Spinal cord (tissue), 10 donors: Measurements from ENCODE around the gene USP48. TPM values are rescaled to one million over a fixed set of nuclear protein-coding genes. Genes with fewer than 3 reads are reported as not detected.
A peak's percentile ranks its signal among the peaks of the same experiment; 100 is the strongest.

Experiments used
- DNase-seq, 6 donors: peaks; one replicate each; pipeline versions ENCODE4 v3.0.0 to v3.0.0-alpha.2; 2013 to 2015; ENCODE audit warnings: low spot score in 6 of 6, low read depth in 4 of 6
- H3K27ac ChIP-seq: one replicate; pipeline ENCODE4 v1.5.1; 2013; ENCODE audit warnings: low read depth, low read length, control low read depth
- H3K27me3 ChIP-seq: one replicate; pipeline ENCODE4 v1.6.1; 2013; ENCODE audit warnings: low read length; ENCODE audit not compliant: control insufficient read depth, insufficient read depth
- H3K36me3 ChIP-seq: one replicate; pipeline ENCODE4 v1.6.1; 2013; ENCODE audit warnings: low read length; ENCODE audit not compliant: control insufficient read depth, insufficient read depth
- H3K4me1 ChIP-seq: one replicate; pipeline ENCODE4 v1.6.1; 2013; ENCODE audit warnings: low read length; ENCODE audit not compliant: control insufficient read depth, insufficient read depth
- H3K4me3 ChIP-seq: one replicate; pipeline ENCODE4 v1.5.1; 2013; ENCODE audit warnings: low read depth, low read length, control low read depth
- H3K9me3 ChIP-seq: one replicate; pipeline ENCODE4 v1.6.1; 2013; ENCODE audit warnings: low read length; ENCODE audit not compliant: control insufficient read depth, insufficient read depth
- WGBS: methylation state at CpG from one replicate; pipeline ENCODE4 v1.1.5; 2013; ENCODE audit warnings: missing lambda C conversion rate; ENCODE audit not compliant: insufficient coverage; 5-methylcytosine and 5-hydroxymethylcytosine counted together
- polyA plus RNA-seq, 2 donors: library from polyadenylated mRNA; unstranded; fragments of 120-200 nt; gene quantifications; one replicate each; pipeline ENCODE4 v1.2.1, GENCODE V29; 2013; ENCODE audit not compliant: insufficient read length in 2 of 2
- total RNA-seq, 2 donors: library from RNA; depleted of rRNA in 1 of 2; stranded (reverse); fragments of 120-200 nt in 1 of 2; fragments of >200 nt in 1 of 2; gene quantifications; one replicate each; pipeline versions ENCODE4 v1.2.3 to v1.2.4, GENCODE V29; 2013 to 2014
- donor health status: healthy.

USP48 gene
- total and polyA plus RNA-seq, 4 donors = 41.0 to 76.3 (median 61.9) TPM

GRCh38 chr1:21706151-21706835 is 76.7 kb downstream of the USP48 start:
- 4% methylated on average over 2 of the region's 8 CpGs for WGBS
- peak in 2 of 6 donors; percentile 7 to 18 for DNase-seq
- no peak overlapping the region for H3K4me3 ChIP-seq
- H3K36me3 ChIP-seq = peaks cover 12% of the 10 kb centered on the region
- no peaks in the 10 kb centered on the region for H3K27me3 ChIP-seq
- no peaks in the 10 kb centered on the region for H3K4me1 ChIP-seq
- no peak overlapping the region for H3K27ac ChIP-seq
- H3K9me3 ChIP-seq = no peaks in the 10 kb centered on the region

GRCh38 chr1:21705303-21705980 is 77.5 kb downstream of the USP48 start:
- Histone ChIP-seq H3K4me1 (no peaks in the 10 kb centered on the region), H3K9me3 (no peaks in the 10 kb centered on the region), H3K27ac (peak overlapping the region; percentile 81), H3K36me3 (peaks cover 20% of the 10 kb centered on the region), H3K4me3 (no peak overlapping the region), H3K27me3 (no peaks in the 10 kb centered on the region)
- DNase-seq = peak in 2 of 6 donors; percentile 10 to 31
- WGBS = 40% methylated on average over 1 of the region's 4 CpGs

GRCh38 chr1:21704145-21704544 is 78.8 kb downstream of the USP48 start:
- Histone ChIP-seq H3K27ac (peak overlapping the region; percentile 81), H3K4me3 (no peak overlapping the region), H3K27me3 (no peaks in the 10 kb centered on the region), H3K9me3 (no peaks in the 10 kb centered on the region), H3K36me3 (peaks cover 21% of the 10 kb centered on the region), H3K4me1 (no peaks in the 10 kb centered on the region)
- WGBS = no CpG with 5 or more reads among the region's 5 CpGs
- DNase-seq = no peak

- no peak overlapping the region for H3K4me3 ChIP-seq
Measured at GRCh38 chr1:21703318-21703963, 79.5 kb downstream of the USP48 start.

GRCh38 chr1:21702780-21703179 is 80.2 kb downstream of the USP48 start:
- 96% methylated on average over 3 of the region's 4 CpGs for WGBS
- no peaks in the 10 kb centered on the region for H3K27me3 ChIP-seq
- peaks cover 20% of the 10 kb centered on the region for H3K36me3 ChIP-seq
- H3K4me3 ChIP-seq = no peak overlapping the region
- no peak for DNase-seq
- no peak overlapping the region for H3K27ac ChIP-seq
- no peaks in the 10 kb centered on the region for H3K4me1 ChIP-seq
- H3K9me3 ChIP-seq = no peaks in the 10 kb centered on the region

More at GRCh38 chr1:21703318-21703963, 79.5 kb downstream of the USP48 start:
- H3K9me3 ChIP-seq = no peaks in the 10 kb centered on the region
- peak overlapping the region; percentile 69 for H3K27ac ChIP-seq
- WGBS = no CpG with 5 or more reads among the region's 3 CpGs
- DNase-seq = peak in 3 of 6 donors; percentile 26 to 75 (median 48)
- H3K27me3 ChIP-seq = no peaks in the 10 kb centered on the region
- H3K4me1 ChIP-seq = no peaks in the 10 kb centered on the region
- peaks cover 26% of the 10 kb centered on the region for H3K36me3 ChIP-seq

GRCh38 chr1:21701401-21701800 is 81.5 kb downstream of the USP48 start:
- WGBS = 90% methylated on average over 2 of the region's 6 CpGs
- Histone ChIP-seq H3K36me3 (peaks cover 19% of the 10 kb centered on the region), H3K27ac (no peak overlapping the region), H3K27me3 (no peaks in the 10 kb centered on the region), H3K9me3 (no peaks in the 10 kb centered on the region), H3K4me1 (no peaks in the 10 kb centered on the region), H3K4me3 (no peak overlapping the region)
- no peak for DNase-seq

GRCh38 chr1:21700094-21700493 is 82.9 kb downstream of the USP48 start:
- no peak for DNase-seq
- Histone ChIP-seq H3K36me3 (peaks cover 25% of the 10 kb centered on the region), H3K9me3 (no peaks in the 10 kb centered on the region), H3K4me3 (no peak overlapping the region), H3K27me3 (no peaks in the 10 kb centered on the region), H3K27ac (no peak overlapping the region), H3K4me1 (no peaks in the 10 kb centered on the region)
- 89% methylated on average over 4 of the region's 4 CpGs for WGBS

GRCh38 chr1:21696931-21697330 is 86.0 kb downstream of the USP48 start:
- Histone ChIP-seq H3K9me3 (no peaks in the 10 kb centered on the region), H3K36me3 (peaks cover 34% of the 10 kb centered on the region), H3K27ac (no peak overlapping the region), H3K4me1 (no peaks in the 10 kb centered on the region), H3K27me3 (no peaks in the 10 kb centered on the region), H3K4me3 (no peak overlapping the region)
- no peak for DNase-seq
- WGBS = 59% methylated on average over 6 of the region's 6 CpGs

- H3K27me3 ChIP-seq = no peaks in the 10 kb centered on the region
- H3K4me3 ChIP-seq = no peak overlapping the region
- H3K27ac ChIP-seq = no peak overlapping the region
- no peak for DNase-seq
- H3K9me3 ChIP-seq = no peaks in the 10 kb centered on the region
- H3K36me3 ChIP-seq = peaks cover 24% of the 10 kb centered on the region
- no peaks in the 10 kb centered on the region for H3K4me1 ChIP-seq
Measured at GRCh38 chr1:21693732-21694131, 89.2 kb downstream of the USP48 start.
